CD14-positive monocyte (primary cell): ENCODE results near the gene VPS35. TPM values are rescaled to one million over a fixed set of nuclear protein-coding genes. Genes with fewer than 3 reads are reported as not detected.

Source experiments
- DNase-seq, 3 donors: peaks; one replicate each; pipeline ENCODE4 v3.0.0-alpha.2; 2011 to 2022
- H2AFZ ChIP-seq: 2 replicates; pipeline ENCODE4 v1.6.0; 2012; ENCODE audit warnings: mild to moderate bottlenecking, low read depth, low read length, inconsistent platforms; ENCODE audit not compliant: insufficient read depth, poor library complexity, severe bottlenecking
- H3K27ac ChIP-seq, 2 donors: 1 replicate in 1 of 2; 2 replicates in 1 of 2; pipeline ENCODE4 v1.5.1; 2012 to 2013; ENCODE audit warnings: low read length in 2 of 2, control low read depth in 1 of 2, inconsistent platforms in 1 of 2, low read depth in 1 of 2, mild to moderate bottlenecking in 1 of 2
- H3K27me3 ChIP-seq, 2 donors: one replicate each; pipeline versions ENCODE4 v1.6.0 to v1.6.1; 2011 to 2013; ENCODE audit warnings: low read length in 2 of 2; ENCODE audit not compliant: control insufficient read depth in 2 of 2, insufficient read depth in 2 of 2
- H3K36me3 ChIP-seq, 2 donors: replicated peaks in 1 of 2; 1 replicate in 1 of 2; 2 replicates in 1 of 2; pipeline versions ENCODE4 v1.5.1 to v1.6.1; 2012 to 2013; ENCODE audit warnings: low read length in 2 of 2, control low read depth in 1 of 2, inconsistent platforms in 1 of 2, mild to moderate bottlenecking in 1 of 2; ENCODE audit not compliant: insufficient read depth in 2 of 2, control insufficient read depth in 1 of 2
- H3K4me1 ChIP-seq, 2 donors: 1 replicate in 1 of 2; 2 replicates in 1 of 2; pipeline versions ENCODE4 v1.5.1 to v1.6.1; 2012 to 2013; ENCODE audit warnings: low read length in 2 of 2, control low read depth in 1 of 2, inconsistent platforms in 1 of 2, mild to moderate bottlenecking in 1 of 2, moderate library complexity in 1 of 2; ENCODE audit not compliant: insufficient read depth in 2 of 2, control insufficient read depth in 1 of 2
- H3K4me2 ChIP-seq: replicated peaks from 2 replicates; pipeline ENCODE3; 2012; ENCODE audit warnings: low read length, moderate library complexity, mild to moderate bottlenecking; ENCODE audit not compliant: poor library complexity, severe bottlenecking; ENCODE audit errors: extremely low read depth
- H3K4me3 ChIP-seq, 3 experiments: fragments of 200-600 bp in 1 of 3; sonication (generic) in 1 of 3; replicated peaks in 1 of 3; 1 replicate in 2 of 3; 2 replicates in 1 of 3; pipeline ENCODE4 v1.5.1; 2011 to 2013; ENCODE audit warnings: low read length in 3 of 3, mild to moderate bottlenecking in 3 of 3, control low read depth in 2 of 3, low read depth in 2 of 3, inconsistent platforms in 1 of 3, moderate library complexity in 1 of 3
- H3K79me2 ChIP-seq: 2 replicates; pipeline ENCODE4 v1.6.0; 2012; ENCODE audit warnings: mild to moderate bottlenecking, control low read depth, inconsistent platforms, low read length, moderate library complexity; ENCODE audit not compliant: insufficient read depth
- H3K9ac ChIP-seq: 2 replicates; pipeline ENCODE4 v1.6.0; 2017; ENCODE audit warnings: low read length, mild to moderate bottlenecking; ENCODE audit not compliant: insufficient read depth, poor library complexity, severe bottlenecking
- H3K9me3 ChIP-seq, 2 donors: replicated peaks in 1 of 2; 1 replicate in 1 of 2; 2 replicates in 1 of 2; pipeline versions ENCODE4 v1.5.1 to v1.6.1; 2012 to 2013; ENCODE audit warnings: low read length in 2 of 2, control low read depth in 1 of 2; ENCODE audit not compliant: control insufficient read depth in 1 of 2, insufficient read depth in 1 of 2
- H4K20me1 ChIP-seq: 2 replicates; pipeline ENCODE4 v1.6.0; 2012; ENCODE audit warnings: mild to moderate bottlenecking, low read length, control low read depth, moderate library complexity; ENCODE audit not compliant: insufficient read depth
- H3K27ac Mint-ChIP-seq, 7 donors: one replicate each; pipeline ENCODE4 v1.8.0; 2020; ENCODE audit warnings: mild to moderate bottlenecking in 7 of 7, mixed read lengths in 7 of 7, moderate library complexity in 6 of 7, inconsistent platforms in 2 of 7
- H3K27me3 Mint-ChIP-seq, 3 donors: one replicate each; pipeline ENCODE4 v1.8.0; 2021 to 2022; ENCODE audit warnings: low read depth in 3 of 3, mild to moderate bottlenecking in 3 of 3, mixed read lengths in 3 of 3, moderate library complexity in 3 of 3, inconsistent platforms in 1 of 3
- H3K36me3 Mint-ChIP-seq, 2 donors: one replicate each; pipeline ENCODE4 v1.8.0; 2020; ENCODE audit warnings: mixed read lengths in 2 of 2, inconsistent platforms in 1 of 2, mild to moderate bottlenecking in 1 of 2
- H3K4me1 Mint-ChIP-seq: one replicate; pipeline ENCODE4 v1.8.0; 2020; ENCODE audit warnings: mild to moderate bottlenecking, mixed read lengths
- H3K4me3 Mint-ChIP-seq, 2 donors: one replicate each; pipeline ENCODE4 v1.8.0; 2020; ENCODE audit warnings: mild to moderate bottlenecking in 2 of 2, mixed read lengths in 2 of 2, moderate library complexity in 1 of 2
- H3K9me3 Mint-ChIP-seq, 7 donors: one replicate each; pipeline ENCODE4 v1.8.0; 2020 to 2022; ENCODE audit warnings: mixed read lengths in 7 of 7, mild to moderate bottlenecking in 6 of 7, moderate library complexity in 6 of 7, inconsistent platforms in 2 of 7
- CTCF ChIP-seq: fragments of 200-600 bp; IDR thresholded peaks from one replicate; pipeline ENCODE4 v1.8.0; 2022; ENCODE audit warnings: antibody characterized with exemption, mild to moderate bottlenecking
- whole genome bisulfite sequencing: methylation state at CpG from one replicate; pipeline ENCODE4 v1.1.5; 2013; ENCODE audit warnings: missing lambda C conversion rate; ENCODE audit not compliant: insufficient coverage; 5-methylcytosine and 5-hydroxymethylcytosine counted together
- intact Hi-C, 2 donors: fragments of 100-400 bp; cut with micrococcal nuclease; formaldehyde crosslinking; loops; one replicate each; pipeline versions ENCODE4 v1.15.0 to v1.15.1; 2023
- polyA minus RNA-seq: library from RNA; depleted of rRNA, polyadenylated mRNA; stranded (reverse); fragments of >200 nt; gene quantifications from 2 replicates; pipeline ENCODE4 v1.2.3, GENCODE V29; 2012
- polyA plus RNA-seq, 3 donors: library from polyadenylated mRNA; depleted of rRNA in 1 of 3; unstranded in 2 of 3; stranded (reverse) in 1 of 3; fragments of 300-500 nt in 2 of 3; fragments of >200 nt in 1 of 3; fragmentation: Illumina TruSeq in 2 of 3; gene quantifications; 1 replicate in 2 of 3; 2 replicates in 1 of 3; pipeline ENCODE4 v1.2.3, GENCODE V29; 2012 to 2021
- total RNA-seq, 12 experiments: library from RNA in 1 of 12; stranded (reverse) in 1 of 12; fragments of 120-200 nt in 1 of 12; gene quantifications; one replicate each; pipeline ENCODE4 v1.2.4 and lab custom pipeline; 2013 to 2026; ENCODE audit warnings: mixed read lengths in 6 of 12, inconsistent platforms in 1 of 12

The VPS35 gene
- total RNA-seq (2013): 131 TPM
- polyA plus RNA-seq (100 to 1,000 TPM in 2 of 3 donors, 10 to 100 TPM in 1; 14.6 to 130 (median 113) TPM), polyA minus RNA-seq (35.2 and 46.0 TPM in 2 replicates), total RNA-seq (lab: John Stamatoyannopoulos, UW) (58.6 to 163 (median 127) reads per million in 11 experiments)

- H4K20me1 ChIP-seq: peaks cover 41% of the 10 kb centered on the region
- Mint-ChIP-seq H3K27ac (no peak within 1 kb of the TSS), H3K9me3 (peaks cover 0 to 2% (median 0%) of the 10 kb centered on the region in 7 donors), H3K4me3 (no peak within 1 kb of the TSS), H3K36me3 (no peaks in the 10 kb centered on the region), H3K27me3 (no peaks in the 10 kb centered on the region), H3K4me1 (peaks cover 36% of the 10 kb centered on the region)
- H3K27me3 ChIP-seq: no peaks in the 10 kb centered on the region
- peak within 1 kb of the TSS; percentile 95 for H3K9ac ChIP-seq
- peaks cover 90% of the 10 kb centered on the region for H3K79me2 ChIP-seq
- H3K9me3 ChIP-seq: no peaks in the 10 kb centered on the region
- TF ChIP-seq CTCF: no peak
- peak within 1 kb of the TSS; percentile 77 to 87 (median 85) for H3K4me3 ChIP-seq
- peak within 1 kb of the TSS; percentile 96 for H3K4me2 ChIP-seq
- peaks cover 0 to 7% of the 10 kb centered on the region in 2 donors for H3K36me3 ChIP-seq
- H2AFZ ChIP-seq: peak within 1 kb of the TSS; percentile 83
- peak; percentile 98 to 99 (median 98) for DNase-seq
- H3K4me1 ChIP-seq: peaks cover 39 to 47% of the 10 kb centered on the region in 2 donors
- H3K27ac ChIP-seq: peak within 1 kb of the TSS; percentile 94 to 96
- WGBS: under 1% methylated on average over 43 of the region's 54 CpGs
- intact Hi-C loops: loop anchor here (1.0 to 5.0 kb wide), 3 partner anchors 98 to 142 kb away; partner anchors contain the start of gene C16orf87 (in 1 of the 2)
These were observed at the start of gene VPS35 for GRCh38 chr16:46688654-46689364. TSS of gene VPS35 (minus strand) at chr16:46689178. CDS start at chr16:46689133, 45 bp downstream.

- no peak overlapping the region for H3K9ac ChIP-seq
- DNase-seq: no peak
- H3K4me2 ChIP-seq: no peak overlapping the region
- Mint-ChIP-seq H3K27ac (no peak overlapping the region), H3K27me3 (peaks cover 0 to 2% (median 0%) of the 10 kb centered on the region in 3 donors), H3K4me3 (no peak overlapping the region), H3K9me3 (no peaks in the 10 kb centered on the region), H3K4me1 (peaks cover 5% of the 10 kb centered on the region), H3K36me3 (no peaks in the 10 kb centered on the region)
- no peak overlapping the region for H2AFZ ChIP-seq
- no peaks in the 10 kb centered on the region for H4K20me1 ChIP-seq
- peaks cover 4 to 5% of the 10 kb centered on the region in 2 donors for H3K4me1 ChIP-seq
- no peak for TF ChIP-seq CTCF
- no peaks in the 10 kb centered on the region for H3K79me2 ChIP-seq
- no peak overlapping the region for H3K27ac ChIP-seq
- intact Hi-C loops: no loop called here
- H3K27me3 ChIP-seq: no peaks in the 10 kb centered on the region
- no peak overlapping the region for H3K4me3 ChIP-seq
- H3K9me3 ChIP-seq: no peaks in the 10 kb centered on the region
- H3K36me3 ChIP-seq: no peaks in the 10 kb centered on the region
- 98% methylated on average over 14 of the region's 14 CpGs for WGBS
These were observed 48.7 kb upstream of the VPS35 start for GRCh38 chr16:46737621-46738214.
